ENCODE results near the gene GRIA3.

DNA sequence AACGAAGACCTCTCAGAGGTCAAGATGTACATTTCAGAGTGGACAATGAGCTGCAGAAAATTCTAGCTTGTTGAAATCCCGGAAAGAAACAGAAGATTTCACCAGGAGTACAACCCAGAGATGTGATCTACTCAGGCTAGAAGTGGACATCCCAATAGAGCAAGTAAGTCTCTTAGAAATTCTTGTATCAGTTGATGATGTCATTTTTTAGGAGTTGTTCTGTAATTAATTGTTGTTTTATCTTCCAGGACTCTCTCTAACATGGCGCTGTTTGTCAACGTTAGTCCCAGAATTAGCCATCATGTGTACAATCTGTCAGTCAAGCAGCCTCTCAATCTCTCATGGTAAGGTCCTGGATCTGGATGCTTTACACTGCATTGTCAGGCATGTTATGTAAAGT lies 174.4 kb downstream of the GRIA3 start:
- TF ChIP-seq, protein P1, sequence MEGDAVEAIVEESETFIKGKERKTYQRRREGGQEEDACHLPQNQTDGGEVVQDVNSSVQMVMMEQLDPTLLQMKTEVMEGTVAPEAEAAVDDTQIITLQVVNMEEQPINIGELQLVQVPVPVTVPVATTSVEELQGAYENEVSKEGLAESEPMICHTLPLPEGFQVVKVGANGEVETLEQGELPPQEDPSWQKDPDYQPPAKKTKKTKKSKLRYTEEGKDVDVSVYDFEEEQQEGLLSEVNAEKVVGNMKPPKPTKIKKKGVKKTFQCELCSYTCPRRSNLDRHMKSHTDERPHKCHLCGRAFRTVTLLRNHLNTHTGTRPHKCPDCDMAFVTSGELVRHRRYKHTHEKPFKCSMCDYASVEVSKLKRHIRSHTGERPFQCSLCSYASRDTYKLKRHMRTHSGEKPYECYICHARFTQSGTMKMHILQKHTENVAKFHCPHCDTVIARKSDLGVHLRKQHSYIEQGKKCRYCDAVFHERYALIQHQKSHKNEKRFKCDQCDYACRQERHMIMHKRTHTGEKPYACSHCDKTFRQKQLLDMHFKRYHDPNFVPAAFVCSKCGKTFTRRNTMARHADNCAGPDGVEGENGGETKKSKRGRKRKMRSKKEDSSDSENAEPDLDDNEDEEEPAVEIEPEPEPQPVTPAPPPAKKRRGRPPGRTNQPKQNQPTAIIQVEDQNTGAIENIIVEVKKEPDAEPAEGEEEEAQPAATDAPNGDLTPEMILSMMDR (IDR thresholded peaks at IDR 0.05; ENCODE audit: borderline replicate concordance, extremely low read depth, low read length, poor library complexity, severe bottlenecking): no peak
- TF ChIP-seq EZH2 (IDR thresholded peaks at IDR 0.05; ENCODE audit: borderline replicate concordance, low read depth, low read length, severe bottlenecking): no peak

All from DND-41 (cell line).